Kidney (tissue), 14 donors: ENCODE data around the gene ZNF217. TPM values are rescaled to one million over a fixed set of nuclear protein-coding genes. Genes with fewer than 3 reads are reported as not detected.
"Not testable (repeated sequence)": the region's sequence is repeated elsewhere in the genome, so short reads cannot be mapped to it uniquely, and the experiment has no call there.

Source experiments
- DNase-seq, 5 donors: peaks; one replicate each; pipeline ENCODE4 v3.0.0-alpha.2; 2013 to 2020
- FAIRE-seq: peaks from 2 replicates; lab custom pipeline; 2012; peaks lifted over from hg19 to GRCh38; lab: Jason Lieb, UNC
- H3K27ac ChIP-seq, 2 donors: one replicate each; pipeline ENCODE4 v1.7.0; 2013; ENCODE audit warnings: low read depth in 2 of 2, low read length in 2 of 2, inconsistent platforms in 1 of 2
- H3K27me3 ChIP-seq: one replicate; pipeline ENCODE4 v1.7.1; 2013; ENCODE audit warnings: low read length, inconsistent platforms; ENCODE audit not compliant: control insufficient read depth, insufficient read depth
- H3K36me3 ChIP-seq, 3 donors: one replicate each; pipeline versions ENCODE4 v1.7.0 to v1.7.1; 2013; ENCODE audit warnings: low read length in 3 of 3, control low read depth in 1 of 3, inconsistent platforms in 1 of 3; ENCODE audit not compliant: insufficient read depth in 3 of 3, control insufficient read depth in 2 of 3
- H3K4me1 ChIP-seq, 3 donors: one replicate each; pipeline versions ENCODE4 v1.7.0 to v1.7.1; 2013; ENCODE audit warnings: low read length in 3 of 3, inconsistent platforms in 1 of 3, low read depth in 1 of 3; ENCODE audit not compliant: control insufficient read depth in 2 of 3, insufficient read depth in 2 of 3
- H3K4me3 ChIP-seq, 3 donors: one replicate each; pipeline versions ENCODE4 v1.7.0 to v1.8.1; 2013; ENCODE audit warnings: low read length in 3 of 3, control low read depth in 1 of 3, inconsistent platforms in 1 of 3
- H3K9ac ChIP-seq, 3 donors: one replicate each; pipeline versions ENCODE4 v1.7.0 to v1.7.1; 2013; ENCODE audit warnings: low read length in 3 of 3, control low read depth in 1 of 3, inconsistent platforms in 1 of 3
- H3K9me3 ChIP-seq, 3 donors: one replicate each; pipeline versions ENCODE4 v1.7.0 to v1.7.1; 2013; ENCODE audit warnings: low read length in 3 of 3, control low read depth in 1 of 3, inconsistent platforms in 1 of 3; ENCODE audit not compliant: control insufficient read depth in 2 of 3, insufficient read depth in 1 of 3
- intact Hi-C: fragments of 100-400 bp; cut with DNase I; formaldehyde crosslinking; loops from one replicate; pipeline ENCODE4 v1.11.1; 2022
- polyA plus RNA-seq: library from polyadenylated mRNA; stranded (reverse); fragments of 350-450 nt; fragmentation: Illumina TruSeq; extraction: RNeasy Lipid Tissue Mini Kit (QIAGEN cat#74804); gene quantifications from one replicate; pipeline ENCODE4 v1.2.3, GENCODE V29; 2014; ENCODE audit warnings: low read depth, low replicate concordance; ENCODE audit not compliant: insufficient read depth
- total RNA-seq: library from RNA; stranded (reverse); fragmentation: NEBNext Ultra II Directional; extraction: Animal tissue kit (Norgen Biotek cat#: 25700); gene quantifications from one replicate; pipeline ENCODE4 v1.2.1, GENCODE V29; 2021
- TF ChIP-seq, protein P1 (sequence below): IDR thresholded peaks from 3 replicates; pipeline ENCODE4 v1.5.1; 2012; ENCODE audit warnings: mild to moderate bottlenecking, moderate library complexity, borderline replicate concordance; ENCODE audit not compliant: insufficient read depth; ENCODE audit errors: extremely low read depth
- donor health status: control.
- donor health status: control.
- donor health status: control.
- donor health status: control.
- donor health status: control.
- donor health status: DM: yes; HTN: yes; CAD: no.
- donor health status: Normal renal cell carcinoma (clear cell type).

ZNF217 gene
- total and polyA plus RNA-seq, 2 donors from 2014 or later, result 5.0 to 60.9 TPM

DNA sequence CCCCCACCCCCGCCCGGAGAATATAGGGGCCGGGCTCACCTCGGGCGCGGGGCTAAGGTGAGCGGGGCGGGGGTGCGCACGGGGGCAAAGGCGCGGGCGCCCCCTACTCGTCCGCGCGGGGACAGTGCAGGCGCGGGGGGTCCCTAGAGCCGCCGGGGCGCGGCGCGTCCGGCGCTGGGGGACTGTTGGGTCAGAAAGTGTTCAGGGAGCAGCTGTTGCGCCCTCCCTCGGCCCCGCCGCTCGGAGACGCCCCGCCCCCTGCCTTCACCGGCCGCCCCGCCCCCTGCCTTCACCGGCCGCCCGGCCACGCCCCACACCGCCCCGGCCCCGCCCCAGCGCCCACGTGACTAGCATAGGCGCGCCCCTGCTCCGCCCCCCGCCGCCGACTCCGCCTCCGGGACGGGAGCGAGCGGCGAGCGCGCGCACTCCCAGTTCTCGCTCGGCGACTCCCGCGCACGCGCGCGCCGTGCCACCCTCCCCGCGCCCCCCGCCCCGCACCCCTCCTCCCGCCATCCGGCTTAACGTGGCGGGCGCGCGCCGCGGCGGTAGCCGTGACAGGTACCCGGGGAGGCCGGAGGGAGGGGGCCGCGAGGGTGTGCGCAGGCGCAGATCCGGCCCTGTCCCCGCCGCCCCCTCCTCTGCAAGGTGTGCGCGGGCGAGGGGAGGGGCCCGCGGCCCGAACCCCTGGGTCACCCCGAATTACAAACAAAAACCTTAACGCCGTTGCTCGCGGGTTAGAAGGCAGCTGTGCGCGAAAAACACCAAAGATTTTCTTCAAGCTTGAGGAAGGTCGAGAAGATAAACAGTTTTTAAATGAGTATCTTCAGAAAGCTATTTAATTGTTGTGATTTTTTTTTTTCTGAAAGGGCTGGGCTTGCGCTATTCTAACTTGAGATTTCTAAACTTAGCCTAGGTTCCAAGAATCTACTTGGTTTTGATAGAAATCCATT lies 704 bp upstream of the ZNF217 start:
- Histone ChIP-seq H3K9ac (peak overlapping the region; percentile 81 to 84 (median 82)), H3K36me3 (no peaks in the 10 kb centered on the region), H3K4me3 (peak overlapping the region; percentile 76 to 79 (median 77)), H3K27ac (peak overlapping the region; percentile 89 to 91), H3K4me1 (peaks cover 0 to 7% (median 2%) of the 10 kb centered on the region in 3 donors), H3K9me3 (no peaks in the 10 kb centered on the region), H3K27me3 (no peaks in the 10 kb centered on the region)
- FAIRE-seq (no peak), DNase-seq (peak; percentile 95 to 99 (median 97))
- intact Hi-C loops, result no loop called here
- TF ChIP-seq, protein P1, sequence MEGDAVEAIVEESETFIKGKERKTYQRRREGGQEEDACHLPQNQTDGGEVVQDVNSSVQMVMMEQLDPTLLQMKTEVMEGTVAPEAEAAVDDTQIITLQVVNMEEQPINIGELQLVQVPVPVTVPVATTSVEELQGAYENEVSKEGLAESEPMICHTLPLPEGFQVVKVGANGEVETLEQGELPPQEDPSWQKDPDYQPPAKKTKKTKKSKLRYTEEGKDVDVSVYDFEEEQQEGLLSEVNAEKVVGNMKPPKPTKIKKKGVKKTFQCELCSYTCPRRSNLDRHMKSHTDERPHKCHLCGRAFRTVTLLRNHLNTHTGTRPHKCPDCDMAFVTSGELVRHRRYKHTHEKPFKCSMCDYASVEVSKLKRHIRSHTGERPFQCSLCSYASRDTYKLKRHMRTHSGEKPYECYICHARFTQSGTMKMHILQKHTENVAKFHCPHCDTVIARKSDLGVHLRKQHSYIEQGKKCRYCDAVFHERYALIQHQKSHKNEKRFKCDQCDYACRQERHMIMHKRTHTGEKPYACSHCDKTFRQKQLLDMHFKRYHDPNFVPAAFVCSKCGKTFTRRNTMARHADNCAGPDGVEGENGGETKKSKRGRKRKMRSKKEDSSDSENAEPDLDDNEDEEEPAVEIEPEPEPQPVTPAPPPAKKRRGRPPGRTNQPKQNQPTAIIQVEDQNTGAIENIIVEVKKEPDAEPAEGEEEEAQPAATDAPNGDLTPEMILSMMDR, result no peak

GRCh38 chr20:53592992-53593465 lies 610 bp downstream of the ZNF217 start:
- DNase-seq, result peak; percentile 25 to 88 (median 57)
- intact Hi-C loops, result no loop called here

DNA sequence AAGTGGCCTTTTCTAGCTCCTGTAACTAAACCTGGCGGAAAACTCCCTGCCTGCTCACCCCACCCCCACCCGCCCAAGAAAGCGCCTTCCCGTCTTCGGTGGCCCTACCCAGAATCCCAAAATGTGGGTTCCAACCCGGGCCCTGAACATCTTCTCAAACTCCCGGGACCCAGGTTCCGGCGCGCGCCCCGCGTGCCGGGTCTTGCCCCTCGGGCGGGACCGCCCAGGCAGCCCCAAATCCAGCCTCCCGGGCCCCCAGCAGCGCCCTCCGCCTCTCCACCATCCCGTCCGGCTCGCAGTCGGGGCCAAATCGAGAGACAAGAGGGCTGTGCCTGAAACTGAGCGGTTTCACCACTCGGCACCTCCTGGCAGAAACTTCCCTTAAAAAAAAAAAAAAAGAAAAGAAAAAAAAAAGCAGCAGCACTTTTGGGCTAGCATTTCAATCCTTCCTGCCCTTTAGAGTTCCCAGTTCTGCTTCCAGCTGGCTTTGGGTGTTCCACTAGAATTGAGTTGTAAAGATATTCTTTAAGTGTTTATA lies 1.1 kb downstream of the ZNF217 start:
- Histone ChIP-seq H3K4me3 (peak overlapping the region; percentile 57 to 75 (median 64)), H3K9ac (peak overlapping the region; percentile 36 to 78 (median 77)), H3K27ac (peak overlapping the region; percentile 97 to 99)
- H3K27me3 ChIP-seq, intact Hi-C loops, H3K9me3 ChIP-seq, H3K4me1 ChIP-seq, FAIRE-seq, H3K36me3 ChIP-seq: not testable (repeated sequence)
- peak; percentile 57 to 93 (median 80) for DNase-seq

More at GRCh38 chr20:53592992-53593465, 610 bp downstream of the ZNF217 start:
- TF ChIP-seq, protein P1, result no peak
- H3K4me1 ChIP-seq, result peaks cover 2 to 7% (median 4%) of the 10 kb centered on the region in 3 donors
- no peaks in the 10 kb centered on the region for H3K36me3 ChIP-seq
- FAIRE-seq, result no peak
- no peaks in the 10 kb centered on the region for H3K27me3 ChIP-seq
- no peaks in the 10 kb centered on the region for H3K9me3 ChIP-seq
- H3K9ac ChIP-seq, result peak overlapping the region; percentile 36 to 78 (median 77)
- peak overlapping the region; percentile 57 to 75 (median 64) for H3K4me3 ChIP-seq
- peak overlapping the region; percentile 97 to 99 for H3K27ac ChIP-seq

- H3K4me3 ChIP-seq, result peak overlapping the region; percentile 57 to 75 (median 64)
- H3K36me3 ChIP-seq, H3K27me3 ChIP-seq, H3K9me3 ChIP-seq, H3K4me1 ChIP-seq, intact Hi-C loops, FAIRE-seq: not testable (repeated sequence)
- H3K27ac ChIP-seq, result peak overlapping the region; percentile 97 to 99
- H3K9ac ChIP-seq, result peak overlapping the region; percentile 22 to 78 (median 65)
- DNase-seq, result peak in 3 of 5 donors; percentile 16 to 41 (median 26)
Observed at GRCh38 chr20:53591941-53592441, 1.6 kb downstream of the ZNF217 start.

GRCh38 chr20:53591206-53591741 lies 2.4 kb downstream of the ZNF217 start:
- not testable (repeated sequence) for H3K4me1 ChIP-seq, FAIRE-seq

GRCh38 chr20:53590608-53591007 lies 3.0 kb downstream of the ZNF217 start:
- H3K4me3 ChIP-seq, result peak overlapping the region in 2 of 3 donors; percentile 10 to 64
- peak overlapping the region; percentile 57 to 99 for H3K27ac ChIP-seq
- H3K27me3 ChIP-seq, H3K9me3 ChIP-seq, H3K36me3 ChIP-seq, FAIRE-seq, DNase-seq, H3K4me1 ChIP-seq, intact Hi-C loops: not testable (repeated sequence)
- peak overlapping the region in 1 of 3 donors; percentile 62 for H3K9ac ChIP-seq

More at GRCh38 chr20:53591206-53591741, 2.4 kb downstream of the ZNF217 start:
- intact Hi-C loops, H3K27me3 ChIP-seq, H3K36me3 ChIP-seq, DNase-seq, H3K9me3 ChIP-seq: not testable (repeated sequence)
- Histone ChIP-seq H3K4me3 (peak overlapping the region; percentile 22 to 75 (median 64)), H3K9ac (peak overlapping the region; percentile 11 to 65 (median 62)), H3K27ac (peak overlapping the region; percentile 63 to 99)
